ENCODE measurements around the gene TNNI3K. TPM values are rescaled to one million over a fixed set of nuclear protein-coding genes. Genes with fewer than 3 reads are reported as not detected.

Gene TNNI3K
- total RNA-seq, 1 experiment from 2014 or later = not detected

DNA sequence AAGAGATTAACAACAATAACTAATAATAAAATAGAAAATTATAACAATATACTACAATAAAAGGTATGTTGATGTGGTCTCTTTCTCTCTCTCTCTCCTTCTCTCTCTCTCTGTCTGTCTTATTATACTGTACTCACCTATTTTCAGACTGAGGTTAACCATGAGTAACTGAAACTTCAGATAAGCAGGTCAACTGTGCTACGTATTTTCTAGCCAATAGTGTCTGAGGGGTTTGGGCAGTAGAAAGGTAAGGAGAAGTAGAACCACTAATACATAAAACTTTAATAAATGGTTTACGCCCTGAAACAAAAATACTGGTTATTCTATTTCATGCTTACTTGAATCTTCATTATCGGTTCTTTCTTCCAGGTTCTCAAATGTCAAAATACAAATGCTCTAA lies 348.2 kb downstream of the TNNI3K start:
- Histone ChIP-seq H2BK5ac (ENCODE audit: insufficient read length, low read length) (no peak overlapping the region), H3K9ac (ENCODE audit: extremely low read depth, insufficient read length, low read length) (no peak overlapping the region), H3K4me2 (ENCODE audit: insufficient read depth, insufficient read length, low read length) (no peak overlapping the region), H3K27me3 (ENCODE audit: insufficient read depth, low read length) (no peaks in the 10 kb centered on the region; the same call in 1 of the 2 replicates), H2BK20ac (ENCODE audit: low read depth, low read length, poor library complexity, severe bottlenecking) (no peak overlapping the region), H2AK5ac (ENCODE audit: insufficient read length, low read length) (no peak overlapping the region), H3K27ac (ENCODE audit: insufficient read length, low read depth, low read length) (no peak overlapping the region), H4K8ac (replicated peaks; ENCODE audit: insufficient read length, low read depth, low read length) (no peak overlapping the region), H4K91ac (ENCODE audit: insufficient read length, low read depth, low read length) (no peak overlapping the region), H3K23me2 (ENCODE audit: insufficient read length, low read depth, low read length, poor library complexity, severe bottlenecking) (no peaks in the 10 kb centered on the region), H3K79me2 (ENCODE audit: insufficient read depth, low read length) (no peaks in the 10 kb centered on the region), H4K20me1 (ENCODE audit: control insufficient read depth, insufficient read depth, insufficient read length) (no peaks in the 10 kb centered on the region), H4K5ac (ENCODE audit: insufficient read length, low read depth, low read length) (no peak overlapping the region), H3K18ac (ENCODE audit: insufficient read length, low read depth, low read length) (no peak overlapping the region), H3K23ac (ENCODE audit: insufficient read length, low read depth, low read length) (no peak overlapping the region), H2BK120ac (ENCODE audit: low read depth, low read length, poor library complexity, severe bottlenecking) (no peak overlapping the region), H2BK12ac (ENCODE audit: insufficient read length, low read depth, low read length) (no peak overlapping the region), H3K56ac (ENCODE audit: insufficient read length, low read depth, low read length) (no peak overlapping the region), H3K4me1 (ENCODE audit: insufficient read depth, low read length) (no peaks in the 10 kb centered on the region), H3K4ac (ENCODE audit: low read depth, low read length) (no peak overlapping the region), H2AFZ (ENCODE audit: low read length) (no peak overlapping the region), H2BK15ac (ENCODE audit: low read depth, low read length) (no peak overlapping the region), H3T11ph (ENCODE audit: low read length) (no peak overlapping the region), H3K9me3 (ENCODE audit: control insufficient read depth, low read depth, low read length) (no peaks in the 10 kb centered on the region), H3K14ac (ENCODE audit: insufficient read depth, low read length) (no peak overlapping the region), H3K79me1 (ENCODE audit: insufficient read depth, low read depth, low read length, poor library complexity, severe bottlenecking) (no peaks in the 10 kb centered on the region)
- H3K27me3 Mint-ChIP-seq (ENCODE audit: low read depth) = no peaks in the 10 kb centered on the region
- DNase-seq = no peak
- no peak overlapping the region for H3K27ac Mint-ChIP-seq
- no peaks in the 10 kb centered on the region for H3K36me3 Mint-ChIP-seq (ENCODE audit: insufficient read depth in 1 of 3, low read depth in 3 of 3)
- no CpG with 5 or more reads among the region's 3 CpGs for WGBS (ENCODE audit: extremely low coverage, insufficient read length, low lambda C conversion rate)
- TF ChIP-seq, protein P1, sequence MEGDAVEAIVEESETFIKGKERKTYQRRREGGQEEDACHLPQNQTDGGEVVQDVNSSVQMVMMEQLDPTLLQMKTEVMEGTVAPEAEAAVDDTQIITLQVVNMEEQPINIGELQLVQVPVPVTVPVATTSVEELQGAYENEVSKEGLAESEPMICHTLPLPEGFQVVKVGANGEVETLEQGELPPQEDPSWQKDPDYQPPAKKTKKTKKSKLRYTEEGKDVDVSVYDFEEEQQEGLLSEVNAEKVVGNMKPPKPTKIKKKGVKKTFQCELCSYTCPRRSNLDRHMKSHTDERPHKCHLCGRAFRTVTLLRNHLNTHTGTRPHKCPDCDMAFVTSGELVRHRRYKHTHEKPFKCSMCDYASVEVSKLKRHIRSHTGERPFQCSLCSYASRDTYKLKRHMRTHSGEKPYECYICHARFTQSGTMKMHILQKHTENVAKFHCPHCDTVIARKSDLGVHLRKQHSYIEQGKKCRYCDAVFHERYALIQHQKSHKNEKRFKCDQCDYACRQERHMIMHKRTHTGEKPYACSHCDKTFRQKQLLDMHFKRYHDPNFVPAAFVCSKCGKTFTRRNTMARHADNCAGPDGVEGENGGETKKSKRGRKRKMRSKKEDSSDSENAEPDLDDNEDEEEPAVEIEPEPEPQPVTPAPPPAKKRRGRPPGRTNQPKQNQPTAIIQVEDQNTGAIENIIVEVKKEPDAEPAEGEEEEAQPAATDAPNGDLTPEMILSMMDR (conservative IDR thresholded peaks at IDR 0.05) = no peak
- H3K4me3 Mint-ChIP-seq = no peak overlapping the region
- peaks cover 5 to 6% of the 10 kb centered on the region in 2 experiments; a peak in 1 of 4 replicates for H3K4me1 Mint-ChIP-seq
- H3K9me3 Mint-ChIP-seq = no peaks in the 10 kb centered on the region
